ENCODE measurements around the gene ACIN1. TPM values are rescaled to one million over a fixed set of nuclear protein-coding genes. Genes with fewer than 3 reads are reported as not detected.
"Not testable (repeated sequence)": the region's sequence is repeated elsewhere in the genome, so short reads cannot be mapped to it uniquely, and the experiment has no call there.

The ACIN1 gene
- total and polyA plus RNA-seq, 9 donors, result 83.3 to 165 (median 135) TPM

- no peaks in the 10 kb centered on the region for H3K27me3 ChIP-seq
- H3K4me1 ChIP-seq (ENCODE audit: insufficient read depth), result no peaks in the 10 kb centered on the region
- no peak for DNase-seq
- H3K27ac ChIP-seq, result no peak overlapping the region
- TF ChIP-seq EP300 (IDR thresholded peaks at IDR 0.05) (no peak), POLR2A (IDR thresholded peaks at IDR 0.05) (no peak)
- TF ChIP-seq, protein P1, sequence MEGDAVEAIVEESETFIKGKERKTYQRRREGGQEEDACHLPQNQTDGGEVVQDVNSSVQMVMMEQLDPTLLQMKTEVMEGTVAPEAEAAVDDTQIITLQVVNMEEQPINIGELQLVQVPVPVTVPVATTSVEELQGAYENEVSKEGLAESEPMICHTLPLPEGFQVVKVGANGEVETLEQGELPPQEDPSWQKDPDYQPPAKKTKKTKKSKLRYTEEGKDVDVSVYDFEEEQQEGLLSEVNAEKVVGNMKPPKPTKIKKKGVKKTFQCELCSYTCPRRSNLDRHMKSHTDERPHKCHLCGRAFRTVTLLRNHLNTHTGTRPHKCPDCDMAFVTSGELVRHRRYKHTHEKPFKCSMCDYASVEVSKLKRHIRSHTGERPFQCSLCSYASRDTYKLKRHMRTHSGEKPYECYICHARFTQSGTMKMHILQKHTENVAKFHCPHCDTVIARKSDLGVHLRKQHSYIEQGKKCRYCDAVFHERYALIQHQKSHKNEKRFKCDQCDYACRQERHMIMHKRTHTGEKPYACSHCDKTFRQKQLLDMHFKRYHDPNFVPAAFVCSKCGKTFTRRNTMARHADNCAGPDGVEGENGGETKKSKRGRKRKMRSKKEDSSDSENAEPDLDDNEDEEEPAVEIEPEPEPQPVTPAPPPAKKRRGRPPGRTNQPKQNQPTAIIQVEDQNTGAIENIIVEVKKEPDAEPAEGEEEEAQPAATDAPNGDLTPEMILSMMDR (IDR thresholded peaks at IDR 0.05), result no peak
- no peaks in the 10 kb centered on the region for H3K9me3 ChIP-seq
- H3K36me3 ChIP-seq, result no peaks in the 10 kb centered on the region
- H3K4me3 ChIP-seq, result no peak overlapping the region
- intact Hi-C loops (cut with DNase I), result no loop called here
These were observed 76.8 kb downstream of the ACIN1 start for GRCh38 chr14:23018107-23018506.

GRCh38 chr14:23017091-23017490 is 77.8 kb downstream of the ACIN1 start:
- H3K4me1 ChIP-seq (ENCODE audit: insufficient read depth), result no peaks in the 10 kb centered on the region
- H3K9me3 ChIP-seq, result no peaks in the 10 kb centered on the region
- no peak overlapping the region for H3K27ac ChIP-seq
- no peaks in the 10 kb centered on the region for H3K27me3 ChIP-seq
- WGBS, 3 donors, result 85 to 91% (median 87%) methylated on average over 5 of the region's 5 CpGs
- H3K4me3 ChIP-seq, result no peak overlapping the region
- TF ChIP-seq POLR2A (IDR thresholded peaks at IDR 0.05), result no peak
- no peak for TF ChIP-seq EP300 (IDR thresholded peaks at IDR 0.05)
- TF ChIP-seq, protein P1 (IDR thresholded peaks at IDR 0.05), result no peak
- DNase-seq, result no peak
- no peaks in the 10 kb centered on the region for H3K36me3 ChIP-seq
- intact Hi-C loops (cut with DNase I), result no loop called here

- DNase-seq, result no peak
- Histone ChIP-seq H3K27ac (no peak overlapping the region), H3K4me1 (ENCODE audit: insufficient read depth) (no peaks in the 10 kb centered on the region), H3K36me3 (no peaks in the 10 kb centered on the region), H3K27me3 (no peaks in the 10 kb centered on the region), H3K9me3 (no peaks in the 10 kb centered on the region), H3K4me3 (no peak overlapping the region)
- intact Hi-C loops (cut with DNase I), result no loop called here
- TF ChIP-seq POLR2A (IDR thresholded peaks at IDR 0.05) (no peak), EP300 (IDR thresholded peaks at IDR 0.05) (no peak)
- TF ChIP-seq, protein P1 (IDR thresholded peaks at IDR 0.05), result no peak
- WGBS, 3 donors, result 74 to 83% (median 78%) methylated on average over 4 of the region's 4 CpGs
These were observed 79.3 kb downstream of the ACIN1 start for GRCh38 chr14:23015618-23016017.

GRCh38 chr14:23013749-23014054 is 81.2 kb downstream of the ACIN1 start:
- H3K27me3 ChIP-seq; DNase-seq; H3K4me3 ChIP-seq; H3K4me1 ChIP-seq (ENCODE audit: insufficient read depth); H3K9me3 ChIP-seq; intact Hi-C loops (cut with DNase I); H3K27ac ChIP-seq; H3K36me3 ChIP-seq: not testable (repeated sequence)
- 82 to 84% (median 83%) methylated on average over 5 of the region's 5 CpGs for WGBS, 3 donors

GRCh38 chr14:23013054-23013748 is 81.7 kb downstream of the ACIN1 start:
- H3K27me3 ChIP-seq, result no peaks in the 10 kb centered on the region

More at GRCh38 chr14:23013054-23013748, 81.7 kb downstream of the ACIN1 start:
- Histone ChIP-seq H3K4me1 (ENCODE audit: insufficient read depth) (no peaks in the 10 kb centered on the region), H3K27ac (no peak overlapping the region), H3K4me3 (no peak overlapping the region), H3K36me3 (no peaks in the 10 kb centered on the region), H3K9me3 (no peaks in the 10 kb centered on the region)
- 68 to 73% (median 71%) methylated on average over 6 of the region's 6 CpGs for WGBS, 3 donors
- DNase-seq, result no peak
- intact Hi-C loops (cut with DNase I), result no loop called here
- TF ChIP-seq POLR2A (IDR thresholded peaks at IDR 0.05) (no peak), EP300 (IDR thresholded peaks at IDR 0.05) (no peak)
- TF ChIP-seq, protein P1 (IDR thresholded peaks at IDR 0.05), result no peak

All from ovary (tissue), 9 donors.